Renal pelvis (tissue), 4 donors: Measurements from ENCODE around the gene IGFBPL1. TPM values are rescaled to one million over a fixed set of nuclear protein-coding genes. Genes with fewer than 3 reads are reported as not detected.
"Not testable (repeated sequence)": the region's sequence is repeated elsewhere in the genome, so short reads cannot be mapped to it uniquely, and the experiment has no call there.

Experiments used
- DNase-seq: peaks from one replicate; pipeline ENCODE4 v3.0.0-alpha.2; 2013
- polyA plus RNA-seq, 3 donors: library from polyadenylated mRNA; unstranded; fragments of 120-200 nt; gene quantifications; one replicate each; pipeline ENCODE4 v1.2.1, GENCODE V29; 2013; ENCODE audit not compliant: insufficient read length in 3 of 3

Gene IGFBPL1
- polyA plus RNA-seq, 3 donors = 1.4 to 1.7 (median 1.5) TPM

- no peak for DNase-seq
Measured at GRCh38 chr9:38380872-38381534, 43.3 kb downstream of the IGFBPL1 start.

- DNase-seq = no peak
Measured at GRCh38 chr9:38380230-38380871, 43.9 kb downstream of the IGFBPL1 start.

GRCh38 chr9:38377336-38378083, 46.7 kb downstream of the IGFBPL1 start:
- DNase-seq = not testable (repeated sequence)

GRCh38 chr9:38376021-38376670, 48.1 kb downstream of the IGFBPL1 start:
- DNase-seq = no peak

- DNase-seq = no peak
Measured at GRCh38 chr9:38375572-38375963, 48.7 kb downstream of the IGFBPL1 start.

- no peak for DNase-seq
Measured at GRCh38 chr9:38374847-38375571, 49.2 kb downstream of the IGFBPL1 start.

GRCh38 chr9:38373679-38374078, 50.6 kb downstream of the IGFBPL1 start:
- no peak for DNase-seq

- no peak for DNase-seq
Measured at GRCh38 chr9:38372762-38373619, 51.3 kb downstream of the IGFBPL1 start.

- DNase-seq = no peak
Measured at GRCh38 chr9:38371495-38371894, 52.8 kb downstream of the IGFBPL1 start.

GRCh38 chr9:38370176-38370575, 54.1 kb downstream of the IGFBPL1 start:
- no peak for DNase-seq

GRCh38 chr9:38368731-38369130, 55.5 kb downstream of the IGFBPL1 start:
- DNase-seq = no peak

GRCh38 chr9:38367898-38368297, 56.4 kb downstream of the IGFBPL1 start:
- no peak for DNase-seq

- DNase-seq = no peak
Measured at GRCh38 chr9:38363589-38363925, 60.7 kb downstream of the IGFBPL1 start.

- DNase-seq = peak; percentile 75
Measured at GRCh38 chr9:38362852-38363588, 61.2 kb downstream of the IGFBPL1 start.

- DNase-seq = no peak
Measured at GRCh38 chr9:38361473-38361850, 62.8 kb downstream of the IGFBPL1 start.

GRCh38 chr9:38360839-38361472, 63.3 kb downstream of the IGFBPL1 start:
- no peak for DNase-seq

GRCh38 chr9:38359689-38360385, 64.4 kb downstream of the IGFBPL1 start:
- no peak for DNase-seq

- DNase-seq = no peak
Measured at GRCh38 chr9:38359297-38359653, 65.0 kb downstream of the IGFBPL1 start.
